DMS53 treated with DMSO at 0.1 percent for 48 hours (cell line): Measurements from ENCODE around the gene DPP10.
"Not testable (repeated sequence)": the region's sequence is repeated elsewhere in the genome, so short reads cannot be mapped to it uniquely, and the experiment has no call there.

Experiments
- DNase-seq: peaks from one replicate; lab custom pipeline; 2025; ENCODE audit not compliant: unreplicated experiment; lab: John Stamatoyannopoulos, UW

Gene DPP10

GRCh38 chr2:114709936-114710850, 267.8 kb downstream of the DPP10 start:
- no peak for DNase-seq

DNA sequence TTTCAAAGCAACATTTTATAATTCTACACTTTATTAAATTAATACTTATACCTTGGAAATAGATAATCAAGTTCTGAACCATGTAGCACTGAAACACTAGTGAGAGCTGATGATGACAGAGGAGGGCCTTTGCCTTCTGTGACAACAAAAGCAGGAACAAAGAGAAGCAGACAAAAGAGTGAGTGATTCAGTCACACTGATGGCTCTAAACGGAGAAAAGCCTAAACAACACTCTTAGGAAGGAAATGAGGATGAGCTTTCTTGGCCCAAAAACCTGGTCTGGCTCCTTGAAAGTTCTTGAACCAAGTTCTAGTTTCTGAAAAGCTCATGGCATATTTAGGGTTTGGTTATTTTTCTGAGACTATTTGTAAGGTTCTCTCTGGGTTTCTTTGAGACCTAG, 271.9 kb downstream of the DPP10 start:
- peak; percentile 64 for DNase-seq

DNA sequence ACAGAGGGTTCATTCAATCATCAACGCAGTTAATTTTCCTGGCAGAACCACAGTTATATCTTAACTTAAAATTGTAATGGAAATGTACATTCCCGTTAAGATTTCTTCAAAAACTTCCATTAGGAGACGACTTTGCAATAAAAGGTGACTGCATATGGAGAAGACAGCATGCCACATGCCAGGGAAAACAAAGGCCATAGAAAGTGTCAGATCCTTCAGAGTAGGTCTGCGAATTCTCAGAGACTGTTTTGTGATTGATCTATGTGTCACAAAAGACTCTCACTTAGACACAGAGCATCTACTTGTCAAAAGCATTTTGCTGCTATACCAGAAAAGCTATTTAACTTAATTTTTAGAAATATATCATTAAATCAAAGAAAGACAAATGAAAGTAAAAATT, 274.6 kb downstream of the DPP10 start:
- no peak for DNase-seq

- no peak for DNase-seq
Measured at GRCh38 chr2:114724454-114724853, 282.0 kb downstream of the DPP10 start.

DNA sequence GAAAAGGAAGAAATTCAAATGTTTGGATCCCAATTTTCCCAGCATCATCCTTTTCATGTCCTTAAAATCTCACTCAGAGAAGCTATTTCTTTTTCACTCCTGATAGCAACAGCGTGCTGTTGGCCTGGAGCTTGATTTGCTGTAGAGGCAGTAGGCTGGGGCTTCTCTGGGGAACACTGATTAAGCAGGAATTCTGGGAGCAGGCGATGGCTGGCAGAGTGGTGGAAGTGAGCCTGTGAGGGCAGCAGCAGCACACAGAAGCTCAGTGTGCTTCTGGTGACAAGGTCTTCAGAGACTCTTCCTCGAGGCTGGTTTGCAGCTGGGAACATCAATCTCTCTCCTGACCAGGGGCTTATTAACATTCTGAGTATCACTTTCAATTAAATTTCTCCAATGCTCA, 284.6 kb downstream of the DPP10 start:
- DNase-seq, result no peak

GRCh38 chr2:114728372-114728771, 285.9 kb downstream of the DPP10 start:
- DNase-seq, result no peak

DNA sequence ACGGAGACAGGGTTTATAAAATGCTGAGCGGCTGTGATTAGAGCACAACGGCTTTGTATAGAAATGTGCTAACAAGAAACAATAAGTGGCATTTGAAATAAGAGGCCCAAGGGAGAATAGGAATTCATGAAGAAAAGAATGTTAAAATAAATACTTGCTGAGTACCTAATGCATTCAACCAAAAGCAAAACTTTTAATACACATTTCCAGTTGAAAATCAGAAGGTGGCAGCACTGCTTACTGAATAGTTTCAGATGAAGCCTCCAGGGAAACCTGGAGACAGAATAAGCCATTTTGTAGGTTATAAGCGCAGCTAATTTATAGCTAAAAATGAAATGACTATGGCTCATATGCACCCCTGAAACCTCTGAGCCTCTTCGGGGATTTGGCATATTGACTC, 286.6 kb downstream of the DPP10 start:
- DNase-seq, result peak; percentile 70

DNA sequence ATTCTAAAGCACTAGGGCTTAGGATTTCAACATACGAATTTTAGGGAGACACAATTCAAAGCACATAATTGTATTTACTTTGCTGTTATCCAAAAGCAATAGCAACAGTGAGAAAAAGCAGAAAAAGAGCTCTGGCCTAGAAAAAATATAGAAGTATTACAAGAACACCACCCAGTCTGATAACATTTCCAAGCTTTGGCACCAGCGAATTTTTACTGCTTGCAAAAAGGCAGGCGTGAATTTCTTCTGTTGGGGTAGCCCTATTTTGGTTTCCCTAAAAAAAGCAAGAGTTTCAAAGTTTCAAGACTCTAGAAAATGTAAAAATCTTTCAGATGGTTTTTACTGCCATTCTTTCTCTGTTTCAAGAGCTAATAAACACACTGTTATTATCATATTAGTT, 292.7 kb downstream of the DPP10 start:
- no peak for DNase-seq

DNA sequence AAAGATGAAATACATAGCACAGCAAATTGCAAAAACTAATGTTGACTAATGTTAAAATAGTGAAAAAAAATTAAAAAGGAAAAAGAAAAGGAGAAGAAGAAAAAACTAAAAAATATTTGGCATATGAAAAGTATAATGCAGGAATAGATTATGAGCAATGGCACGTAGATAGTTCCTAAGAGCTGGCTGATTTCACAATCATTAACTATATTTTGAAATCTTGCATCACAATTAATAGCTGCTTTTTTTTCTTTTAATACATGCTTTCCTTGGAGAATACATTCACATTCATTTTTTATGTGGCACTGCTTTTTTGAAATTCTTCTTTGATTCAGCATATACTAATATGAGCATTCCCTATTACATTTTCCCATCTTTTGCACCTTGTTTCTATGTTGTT, 299.8 kb downstream of the DPP10 start:
- DNase-seq, result no peak

DNA sequence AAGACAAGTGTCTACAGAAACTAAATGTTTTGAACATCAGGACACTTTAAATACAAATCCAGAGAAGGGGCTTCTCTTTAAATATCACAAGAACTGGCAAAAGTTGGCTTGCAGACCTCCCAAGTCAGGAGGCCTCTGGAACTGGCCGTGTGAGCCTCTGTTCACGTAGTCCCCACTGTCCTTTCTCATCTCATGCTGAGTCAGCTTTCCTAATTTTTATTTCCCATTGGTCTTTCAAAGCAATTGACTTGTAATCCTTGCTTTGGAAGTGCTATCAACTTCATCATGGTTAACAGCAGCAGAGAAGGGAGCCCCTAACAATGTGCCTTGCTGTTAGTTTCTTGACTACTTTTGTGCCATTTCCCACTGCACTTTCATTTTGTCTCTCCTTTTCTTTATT, 303.3 kb downstream of the DPP10 start:
- DNase-seq, result no peak

DNA sequence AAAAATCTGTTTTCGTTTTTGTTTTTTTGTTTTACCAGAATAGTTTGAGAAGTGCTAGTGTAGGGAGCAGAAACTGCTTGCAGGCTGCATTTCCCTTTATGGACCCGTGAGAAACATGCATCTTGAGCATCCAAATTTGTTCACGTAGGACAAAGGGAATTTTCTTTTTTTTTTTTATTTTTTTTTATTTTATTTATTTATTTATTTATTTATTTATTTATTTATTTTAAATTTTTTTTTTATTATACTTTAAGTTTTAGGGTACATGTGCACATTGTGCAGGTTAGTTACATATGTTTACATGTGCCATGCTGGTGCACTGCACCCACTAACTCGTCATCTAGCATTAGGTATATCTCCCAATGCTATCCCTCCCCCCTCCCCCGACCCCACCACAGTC, 305.7 kb downstream of the DPP10 start:
- DNase-seq, result not testable (repeated sequence)

DNA sequence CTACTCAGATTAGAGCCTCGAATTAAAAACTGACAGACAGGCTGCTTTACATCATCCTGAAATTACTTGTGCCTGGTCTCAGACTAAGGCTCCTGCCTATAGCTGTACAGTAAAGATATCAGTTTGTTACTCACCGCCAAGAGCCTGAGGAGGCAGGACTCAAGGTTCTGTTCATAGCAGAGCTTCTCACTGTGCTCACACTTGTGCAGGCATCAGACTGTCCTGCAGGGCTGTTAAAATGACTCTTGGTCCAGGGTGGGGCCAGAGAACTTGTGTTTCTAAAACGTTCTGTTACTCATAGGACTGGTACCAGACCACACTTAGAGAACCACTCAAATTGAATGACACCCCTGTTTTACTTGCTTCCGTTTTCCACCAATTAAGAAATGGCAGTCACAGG, 310.0 kb downstream of the DPP10 start:
- no peak for DNase-seq

- no peak for DNase-seq
Measured at GRCh38 chr2:114753145-114753544, 310.7 kb downstream of the DPP10 start.

DNA sequence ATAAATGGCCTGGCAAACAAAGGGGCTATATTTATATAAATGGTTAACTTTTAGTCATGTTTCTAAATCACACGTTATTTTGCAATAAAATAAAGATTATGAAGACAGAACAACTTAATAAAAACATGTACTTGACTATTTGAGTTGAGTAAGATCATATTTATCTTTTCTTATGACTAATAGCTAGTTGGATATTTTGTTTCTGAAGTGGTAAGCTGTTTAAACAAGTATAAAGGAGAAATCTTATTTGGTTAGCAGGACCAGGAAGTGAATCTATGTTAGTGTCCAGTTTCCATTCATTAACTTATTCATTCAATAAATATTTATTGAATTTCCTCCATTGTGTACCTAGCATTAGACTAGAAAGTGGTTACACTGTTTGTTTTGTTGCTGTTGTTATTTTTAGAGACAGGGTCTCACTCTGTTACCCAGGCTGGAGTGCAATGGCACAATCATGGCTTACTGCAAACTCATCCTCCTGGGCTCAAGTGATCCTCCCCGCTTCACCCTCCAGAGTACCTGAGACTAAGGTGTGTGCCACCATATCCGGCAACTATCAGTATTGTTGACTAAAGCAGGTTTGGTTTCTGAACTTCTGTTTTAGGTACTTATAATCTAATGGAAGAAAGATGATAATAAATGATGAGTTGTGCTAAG, 312.6 kb downstream of the DPP10 start:
- peak; percentile 99 for DNase-seq

GRCh38 chr2:114762376-114762775, 319.9 kb downstream of the DPP10 start:
- no peak for DNase-seq

- no peak for DNase-seq
Measured at GRCh38 chr2:114762986-114763385, 320.5 kb downstream of the DPP10 start.

- no peak for DNase-seq
Measured at GRCh38 chr2:114769110-114769509, 326.7 kb downstream of the DPP10 start.

DNA sequence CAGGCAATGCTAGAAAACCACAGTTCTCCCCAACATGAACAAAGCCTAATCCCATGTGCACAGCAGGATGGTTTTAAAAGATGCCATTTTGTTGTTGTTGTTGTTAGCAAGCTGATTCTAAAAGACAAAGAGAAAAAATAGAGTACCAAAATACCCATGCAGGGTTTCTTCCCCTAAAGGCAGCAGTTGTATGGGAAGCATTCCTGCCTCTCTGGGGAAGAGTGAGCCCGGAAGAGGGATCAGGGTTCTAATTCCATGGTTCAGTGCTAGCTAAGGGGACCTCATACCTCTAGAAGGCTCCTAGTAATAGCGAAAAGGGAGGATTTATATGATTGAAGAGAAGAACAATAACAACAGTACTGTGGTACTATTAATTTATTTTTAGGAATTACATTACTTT, 327.6 kb downstream of the DPP10 start:
- no peak for DNase-seq

DNA sequence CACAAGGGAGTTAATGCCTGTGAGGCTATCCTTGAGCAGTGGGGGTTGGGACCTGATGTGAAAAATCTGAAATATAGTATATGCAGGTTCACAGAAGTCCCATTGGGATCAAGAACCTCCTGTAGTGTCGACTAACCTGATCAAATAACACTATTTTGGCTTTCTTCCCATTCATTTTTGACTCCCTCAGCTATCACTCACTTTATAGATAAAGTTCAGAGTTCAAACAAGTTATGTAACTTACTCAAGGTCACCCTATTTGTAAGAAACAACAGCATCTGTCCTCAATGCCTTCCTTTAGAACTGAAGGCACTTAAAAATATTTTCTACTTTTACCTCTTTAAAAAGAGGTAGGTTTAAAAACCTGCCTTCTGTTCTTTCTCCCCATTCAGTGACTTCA, 341.6 kb downstream of the DPP10 start:
- DNase-seq, result no peak

- no peak for DNase-seq
Measured at GRCh38 chr2:114784890-114785583, 342.6 kb downstream of the DPP10 start.

- DNase-seq, result no peak
Measured at GRCh38 chr2:114786901-114787300, 344.5 kb downstream of the DPP10 start.

GRCh38 chr2:114787486-114787885, 345.0 kb downstream of the DPP10 start:
- DNase-seq, result no peak
